ENCODE data around the gene CSDE1. TPM values are rescaled to one million over a fixed set of nuclear protein-coding genes. Genes with fewer than 3 reads are reported as not detected.

CSDE1 gene
- polyA plus RNA-seq, 1 of the 3 experiments (the other 2 are of a cell fraction), result 151 TPM

DNA sequence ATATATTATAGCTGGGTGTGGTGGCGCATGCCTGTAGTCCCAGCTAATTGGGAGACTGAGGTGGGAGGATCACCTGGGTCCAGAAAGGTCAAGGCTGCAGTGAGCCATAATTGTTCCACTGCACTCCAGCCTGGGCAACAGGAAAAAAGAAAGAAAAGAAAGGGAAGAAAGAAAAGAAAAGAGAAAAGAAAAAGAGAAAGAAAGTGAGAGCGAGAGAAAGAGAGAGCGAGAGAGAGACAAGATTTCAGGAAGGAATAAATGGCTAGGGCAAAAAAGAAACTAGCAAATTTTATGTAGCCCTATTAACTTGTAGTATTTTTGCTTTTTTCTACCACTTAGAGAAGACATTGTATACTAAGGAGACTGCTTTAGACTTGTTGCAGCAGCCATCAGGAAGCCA is 47.4 kb downstream of the CSDE1 start:
- WGBS (ENCODE audit: low lambda C conversion rate), result 98% methylated on average over 3 of the region's 3 CpGs
- peaks cover 24% of the 10 kb centered on the region for H3F3A ChIP-seq (replicated peaks; ENCODE audit: insufficient read depth)
- peaks cover 5 to 9% of the 10 kb centered on the region in 2 experiments; a peak in 3 of 4 replicates for H3K4me1 ChIP-seq (ENCODE audit: control insufficient read depth in 1 of 2, insufficient read depth in 2 of 2, low read depth in 1 of 2, low read length in 1 of 2)
- H3K9ac ChIP-seq, result no peak overlapping the region
- H3K9me3 ChIP-seq, result no peaks in the 10 kb centered on the region
- no peaks in the 10 kb centered on the region for H3K9me2 ChIP-seq
- no peak overlapping the region for H2AFZ ChIP-seq (ENCODE audit: low read depth)
- no peak overlapping the region for H3K4me2 ChIP-seq
- H3K27ac ChIP-seq (ENCODE audit: low read depth in 2 of 2, low read length in 1 of 2), result no peak overlapping the region
- H3K4me3 ChIP-seq (ENCODE audit: low read depth in 2 of 2, low read length in 1 of 2), result no peak overlapping the region
- TF ChIP-seq POLR2AphosphoS5 (IDR thresholded peaks at IDR 0.05; ENCODE audit: low read depth, low read length) (no peak), REST (IDR thresholded peaks at IDR 0.05; ENCODE audit: low read depth, low read length) (no peak), YY1 (IDR thresholded peaks at IDR 0.05; ENCODE audit: low read depth) (no peak), FOSL2 (IDR thresholded peaks at IDR 0.05; ENCODE audit: borderline replicate concordance, low read depth) (no peak), RCOR1 (IDR thresholded peaks at IDR 0.05; ENCODE audit: low read length) (no peak), USF2 (IDR thresholded peaks at IDR 0.05; ENCODE audit: borderline replicate concordance, low read depth, low read length) (no peak), PBX3 (IDR thresholded peaks at IDR 0.05) (no peak), NFIC (IDR thresholded peaks at IDR 0.05; ENCODE audit: borderline replicate concordance) (no peak), SMC3 (IDR thresholded peaks at IDR 0.05; ENCODE audit: low read depth, low read length) (no peak), TCF12 (IDR thresholded peaks at IDR 0.05) (no peak), RFX5 (IDR thresholded peaks at IDR 0.05; ENCODE audit: low read length) (no peak), RAD21 (IDR thresholded peaks at IDR 0.05; ENCODE audit: low read length) (no peak), EP300 (IDR thresholded peaks at IDR 0.05; ENCODE audit: borderline replicate concordance in 1 of 2, low read depth in 1 of 2, low read length in 1 of 2) (no peak), SIN3A (IDR thresholded peaks at IDR 0.05; ENCODE audit: borderline replicate concordance, low read depth, low read length) (no peak), MEF2A (IDR thresholded peaks at IDR 0.05; ENCODE audit: borderline replicate concordance, low read depth) (no peak), NRF1 (IDR thresholded peaks at IDR 0.05; ENCODE audit: low read depth, low read length) (no peak), TEAD4 (IDR thresholded peaks at IDR 0.05; ENCODE audit: borderline replicate concordance, insufficient read depth) (no peak), EZH2phosphoT487 (IDR thresholded peaks at IDR 0.05; ENCODE audit: borderline replicate concordance, low read depth) (no peak)
- TF ChIP-seq, protein P1, sequence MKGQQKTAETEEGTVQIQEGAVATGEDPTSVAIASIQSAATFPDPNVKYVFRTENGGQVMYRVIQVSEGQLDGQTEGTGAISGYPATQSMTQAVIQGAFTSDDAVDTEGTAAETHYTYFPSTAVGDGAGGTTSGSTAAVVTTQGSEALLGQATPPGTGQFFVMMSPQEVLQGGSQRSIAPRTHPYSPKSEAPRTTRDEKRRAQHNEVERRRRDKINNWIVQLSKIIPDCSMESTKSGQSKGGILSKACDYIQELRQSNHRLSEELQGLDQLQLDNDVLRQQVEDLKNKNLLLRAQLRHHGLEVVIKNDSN (IDR thresholded peaks at IDR 0.05; ENCODE audit: borderline replicate concordance, low read depth), result no peak
- TF ChIP-seq, protein P2, sequence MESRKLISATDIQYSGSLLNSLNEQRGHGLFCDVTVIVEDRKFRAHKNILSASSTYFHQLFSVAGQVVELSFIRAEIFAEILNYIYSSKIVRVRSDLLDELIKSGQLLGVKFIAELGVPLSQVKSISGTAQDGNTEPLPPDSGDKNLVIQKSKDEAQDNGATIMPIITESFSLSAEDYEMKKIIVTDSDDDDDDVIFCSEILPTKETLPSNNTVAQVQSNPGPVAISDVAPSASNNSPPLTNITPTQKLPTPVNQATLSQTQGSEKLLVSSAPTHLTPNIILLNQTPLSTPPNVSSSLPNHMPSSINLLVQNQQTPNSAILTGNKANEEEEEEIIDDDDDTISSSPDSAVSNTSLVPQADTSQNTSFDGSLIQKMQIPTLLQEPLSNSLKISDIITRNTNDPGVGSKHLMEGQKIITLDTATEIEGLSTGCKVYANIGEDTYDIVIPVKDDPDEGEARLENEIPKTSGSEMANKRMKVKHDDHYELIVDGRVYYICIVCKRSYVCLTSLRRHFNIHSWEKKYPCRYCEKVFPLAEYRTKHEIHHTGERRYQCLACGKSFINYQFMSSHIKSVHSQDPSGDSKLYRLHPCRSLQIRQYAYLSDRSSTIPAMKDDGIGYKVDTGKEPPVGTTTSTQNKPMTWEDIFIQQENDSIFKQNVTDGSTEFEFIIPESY (IDR thresholded peaks at IDR 0.05; ENCODE audit: borderline replicate concordance, low read depth), result no peak
- no peaks in the 10 kb centered on the region for H4K20me1 ChIP-seq (ENCODE audit: insufficient read depth)
- H3K79me2 ChIP-seq (ENCODE audit: insufficient read depth), result peaks cover 55% of the 10 kb centered on the region
- no peak for DNase-seq
- H3K27me3 ChIP-seq (ENCODE audit: insufficient read depth), result no peaks in the 10 kb centered on the region
- POLR2A ChIA-PET, result no interaction called here
- CTCF ChIA-PET, result interaction anchor here (0.9 kb wide), 1 partner anchor 10 kb away, joined by 3 read pairs; no protein-coding TSS in a partner anchor
- H3K36me3 ChIP-seq (replicated peaks in 1 of 2; ENCODE audit: control insufficient read depth in 1 of 2, insufficient read depth in 2 of 2, low read length in 1 of 2), result peaks cover 70 to 85% of the 10 kb centered on the region in 2 experiments

All from SK-N-SH (cell line).